Thyroid gland (tissue), 4 donors: ENCODE data around the gene IFFO2. TPM values are rescaled to one million over a fixed set of nuclear protein-coding genes. Genes with fewer than 3 reads are reported as not detected.
A peak's percentile ranks its signal among the peaks of the same experiment; 100 is the strongest.

Experiments
- DNase-seq, 2 donors: peaks; one replicate each; pipeline ENCODE4 v3.0.0-alpha.2; 2019
- H3K27ac ChIP-seq, 3 donors: fragments of 200-600 bp; sonication (generic); 1 replicate in 2 of 3; 2 replicates in 1 of 3; pipeline ENCODE4 v1.5.1; 2016 to 2019; ENCODE audit warnings: mild to moderate bottlenecking in 1 of 3, moderate library complexity in 1 of 3
- H3K27me3 ChIP-seq: fragments of 200-600 bp; sonication (generic); one replicate; pipeline ENCODE4 v1.5.1; 2019
- H3K36me3 ChIP-seq, 2 donors: fragments of 200-600 bp; sonication (generic); one replicate each; pipeline ENCODE4 v1.5.1; 2016 to 2019
- H3K4me1 ChIP-seq, 2 donors: fragments of 200-600 bp; sonication (generic); one replicate each; pipeline ENCODE4 v1.5.1; 2017 to 2019
- H3K4me3 ChIP-seq, 3 donors: fragments of 200-600 bp; sonication (generic); replicated peaks in 1 of 3; 1 replicate in 2 of 3; 2 replicates in 1 of 3; pipeline ENCODE4 v1.5.1; 2016; ENCODE audit warnings: mild to moderate bottlenecking in 1 of 3
- H3K9me3 ChIP-seq: fragments of 200-600 bp; sonication (generic); one replicate; pipeline ENCODE4 v1.5.1; 2017
- CTCF ChIP-seq, 6 experiments: fragments of 200-600 bp in 3 of 6; fragments of 450-650 bp in 3 of 6; sonication (generic) in 3 of 6; IDR thresholded peaks; one replicate each; pipeline ENCODE4 v1.5.1; 2016 to 2019; ENCODE audit warnings: antibody characterized with exemption in 6 of 6, mild to moderate bottlenecking in 2 of 6, inconsistent platforms in 1 of 6, moderate library complexity in 1 of 6
- POLR2A ChIP-seq, 2 donors: fragments of 450-650 bp; IDR thresholded peaks; one replicate each; pipeline ENCODE4 v1.6.1; 2017; ENCODE audit warnings: antibody characterized with exemption in 2 of 2, mild to moderate bottlenecking in 2 of 2, moderate library complexity in 1 of 2
- WGBS, 2 donors: methylation state at CpG; one replicate each; pipeline ENCODE4 v1.1.5; 2017; 5-methylcytosine and 5-hydroxymethylcytosine counted together
- intact Hi-C: fragments of 100-400 bp; cut with DNase I; formaldehyde crosslinking; loops from one replicate; pipeline ENCODE4 v1.15.1; 2023
- total RNA-seq, 4 donors: library from RNA; depleted of rRNA; stranded (reverse); fragments of >200 nt; gene quantifications; one replicate each; pipeline ENCODE4 v1.2.3, GENCODE V29; 2016

IFFO2 gene
- total RNA-seq, 4 donors from 2014 or later, result 7.2 to 11.3 (median 10.1) TPM

GRCh38 chr1:18967066-18967690, 10.7 kb upstream of the IFFO2 start:
- 88 to 90% methylated on average over 2 of the region's 2 CpGs for WGBS, 2 donors
- no peak overlapping the region for H3K4me3 ChIP-seq
- no peaks in the 10 kb centered on the region for H3K27me3 ChIP-seq
- peaks cover 0 to 7% of the 10 kb centered on the region in 2 donors for H3K4me1 ChIP-seq
- intact Hi-C loops, result no loop called here
- H3K36me3 ChIP-seq, result no peaks in the 10 kb centered on the region
- H3K9me3 ChIP-seq, result no peaks in the 10 kb centered on the region
- TF ChIP-seq POLR2A (IDR thresholded peaks at IDR 0.05) (no peak), CTCF (IDR thresholded peaks at IDR 0.05) (no peak)
- no peak for DNase-seq
- no peak overlapping the region for H3K27ac ChIP-seq

GRCh38 chr1:18965206-18966173, 9.0 kb upstream of the IFFO2 start:
- no peak overlapping the region for H3K4me3 ChIP-seq
- TF ChIP-seq POLR2A (IDR thresholded peaks at IDR 0.05) (no peak), CTCF (IDR thresholded peaks at IDR 0.05) (no peak)
- H3K27me3 ChIP-seq, result no peaks in the 10 kb centered on the region
- intact Hi-C loops, result no loop called here
- no peaks in the 10 kb centered on the region for H3K9me3 ChIP-seq
- peaks cover 0 to 12% of the 10 kb centered on the region in 2 donors for H3K4me1 ChIP-seq
- no peak for DNase-seq
- 72 to 78% methylated on average over 16 to 17 of the region's 17 CpGs for WGBS, 2 donors
- no peak overlapping the region for H3K27ac ChIP-seq
- no peaks in the 10 kb centered on the region for H3K36me3 ChIP-seq

- H3K36me3 ChIP-seq, result no peaks in the 10 kb centered on the region
- TF ChIP-seq CTCF (IDR thresholded peaks at IDR 0.05) (no peak), POLR2A (IDR thresholded peaks at IDR 0.05) (no peak)
- no peaks in the 10 kb centered on the region for H3K9me3 ChIP-seq
- no peaks in the 10 kb centered on the region for H3K27me3 ChIP-seq
- H3K4me1 ChIP-seq, result peaks cover 0 to 12% of the 10 kb centered on the region in 2 donors
- 96 to 97% methylated on average over 4 of the region's 4 CpGs for WGBS, 2 donors
- no peak overlapping the region for H3K27ac ChIP-seq
- no peak overlapping the region for H3K4me3 ChIP-seq
- intact Hi-C loops, result no loop called here
- no peak for DNase-seq
Observed at GRCh38 chr1:18963968-18964367, 7.5 kb upstream of the IFFO2 start.

GRCh38 chr1:18962855-18963737, 6.6 kb upstream of the IFFO2 start:
- 89 to 97% methylated on average over 7 of the region's 7 CpGs for WGBS, 2 donors
- Histone ChIP-seq H3K4me1 (peaks cover 0 to 13% of the 10 kb centered on the region in 2 donors), H3K9me3 (no peaks in the 10 kb centered on the region), H3K27me3 (no peaks in the 10 kb centered on the region), H3K36me3 (no peaks in the 10 kb centered on the region), H3K27ac (peak overlapping the region in 1 of 3 donors; percentile 74), H3K4me3 (no peak overlapping the region)
- intact Hi-C loops, result no loop called here
- no peak for TF ChIP-seq CTCF (IDR thresholded peaks at IDR 0.05)
- TF ChIP-seq POLR2A (IDR thresholded peaks at IDR 0.05), result no peak
- no peak for DNase-seq
